HUES48 (cell line): ENCODE results near the gene STARD10.

ENCODE experiments used
- H3K27ac ChIP-seq: one replicate; pipeline ENCODE4 v1.7.0; 2013; ENCODE audit warnings: low read depth, low read length, inconsistent platforms
- H3K27me3 ChIP-seq: 2 replicates; pipeline ENCODE4 v1.6.1; 2013; ENCODE audit warnings: mild to moderate bottlenecking, low read length; ENCODE audit not compliant: control insufficient read depth, insufficient read depth
- H3K36me3 ChIP-seq: 2 replicates; pipeline ENCODE4 v1.6.1; 2013; ENCODE audit warnings: low read length; ENCODE audit not compliant: control insufficient read depth, insufficient read depth
- H3K4me1 ChIP-seq: 2 replicates; pipeline ENCODE4 v1.6.1; 2013; ENCODE audit warnings: mild to moderate bottlenecking, low read length; ENCODE audit not compliant: control insufficient read depth, insufficient read depth
- H3K4me3 ChIP-seq: 2 replicates; pipeline ENCODE4 v1.5.1; 2013; ENCODE audit warnings: mild to moderate bottlenecking, low read depth, low read length
- H3K9ac ChIP-seq: 2 replicates; pipeline ENCODE4 v1.6.1; 2013; ENCODE audit warnings: mild to moderate bottlenecking, low read depth, low read length, moderate library complexity
- H3K9me3 ChIP-seq: 2 replicates; pipeline ENCODE4 v1.6.1; 2013; ENCODE audit warnings: low read length; ENCODE audit not compliant: control insufficient read depth, insufficient read depth

Gene STARD10

DNA sequence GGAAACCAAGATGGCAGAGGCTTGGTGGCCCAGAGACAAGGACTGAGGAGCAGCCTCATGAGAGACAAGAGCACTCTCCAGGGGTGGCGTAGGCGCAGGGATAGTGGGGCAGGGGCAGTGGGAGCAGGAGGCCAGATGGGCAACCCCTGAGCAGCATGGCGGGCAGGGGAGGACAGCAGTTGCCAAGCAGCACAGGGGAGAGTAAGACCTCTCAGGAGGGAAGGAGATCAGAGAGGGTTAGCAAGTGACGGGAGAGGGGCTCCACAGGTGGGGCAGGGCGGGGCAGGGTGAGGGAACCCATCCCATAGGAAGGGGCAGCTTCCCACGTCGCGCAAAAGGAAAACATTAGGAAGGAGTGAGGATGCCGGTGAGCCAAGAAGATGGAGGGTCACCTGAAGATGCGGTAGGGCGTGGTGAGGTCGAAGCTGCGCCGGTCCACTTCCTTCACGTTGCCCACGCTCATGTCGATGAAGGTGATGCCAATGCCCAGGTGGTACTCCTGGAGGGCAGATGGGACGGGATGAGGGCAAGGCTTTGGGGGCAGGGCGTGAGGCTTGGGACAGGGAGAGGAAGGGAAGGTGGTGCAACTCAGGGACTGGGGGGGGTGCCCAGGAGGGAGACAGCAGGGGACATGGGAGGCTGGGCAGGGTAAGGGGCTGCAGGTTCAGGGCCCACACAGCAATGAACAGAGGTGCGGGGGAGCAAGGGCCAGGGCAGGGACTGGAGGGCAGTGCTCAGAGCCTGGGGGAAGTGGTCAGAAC lies 84.2 kb downstream of the STARD10 start:
- Histone ChIP-seq H3K27ac (no peak overlapping the region), H3K4me1 (peaks cover 26% of the 10 kb centered on the region), H3K27me3 (no peaks in the 10 kb centered on the region), H3K36me3 (peaks cover 38% of the 10 kb centered on the region), H3K4me3 (no peak overlapping the region), H3K9ac (no peak overlapping the region), H3K9me3 (no peaks in the 10 kb centered on the region)

- H3K27me3 ChIP-seq = no peaks in the 10 kb centered on the region
- no peaks in the 10 kb centered on the region for H3K9me3 ChIP-seq
- H3K27ac ChIP-seq = no peak overlapping the region
- H3K4me3 ChIP-seq = no peak overlapping the region
- peaks cover 36% of the 10 kb centered on the region for H3K4me1 ChIP-seq
- peaks cover 55% of the 10 kb centered on the region for H3K36me3 ChIP-seq
- H3K9ac ChIP-seq = no peak overlapping the region
Observed at GRCh38 chr11:72707032-72707431, 86.8 kb downstream of the STARD10 start.

- H3K9me3 ChIP-seq = no peaks in the 10 kb centered on the region
- H3K27ac ChIP-seq = peak overlapping the region; percentile 75
- no peak overlapping the region for H3K9ac ChIP-seq
- peaks cover 36% of the 10 kb centered on the region for H3K4me1 ChIP-seq
- no peaks in the 10 kb centered on the region for H3K27me3 ChIP-seq
- H3K36me3 ChIP-seq = peaks cover 57% of the 10 kb centered on the region
- H3K4me3 ChIP-seq = no peak overlapping the region
Observed at GRCh38 chr11:72706579-72706978, 87.3 kb downstream of the STARD10 start.

GRCh38 chr11:72705442-72706365 lies 88.1 kb downstream of the STARD10 start:
- Histone ChIP-seq H3K36me3 (peaks cover 55% of the 10 kb centered on the region), H3K27me3 (no peaks in the 10 kb centered on the region), H3K4me1 (peaks cover 36% of the 10 kb centered on the region), H3K4me3 (no peak overlapping the region), H3K9me3 (no peaks in the 10 kb centered on the region), H3K27ac (peak overlapping the region; percentile 75), H3K9ac (no peak overlapping the region; the same call in 1 of the 2 replicates)

GRCh38 chr11:72704783-72705265 lies 89.0 kb downstream of the STARD10 start:
- Histone ChIP-seq H3K4me1 (peaks cover 36% of the 10 kb centered on the region), H3K9ac (no peak overlapping the region), H3K9me3 (no peaks in the 10 kb centered on the region), H3K36me3 (peaks cover 58% of the 10 kb centered on the region), H3K27me3 (no peaks in the 10 kb centered on the region), H3K4me3 (no peak overlapping the region), H3K27ac (peak overlapping the region; percentile 75)
